Measurements from ENCODE around the gene PPOX. TPM values are rescaled to one million over a fixed set of nuclear protein-coding genes. Genes with fewer than 3 reads are reported as not detected.

PPOX gene
- total RNA-seq, 2 donors from 2014 or later = 15.0 to 16.8 TPM

- intact Hi-C loops (cut with DNase I) = no loop called here
- no peak for DNase-seq (ENCODE audit: low spot score)
These were observed 40.9 kb downstream of the PPOX start for GRCh38 chr1:161207173-161207572.

GRCh38 chr1:161209790-161210409 lies 43.7 kb downstream of the PPOX start:
- intact Hi-C loops (cut with DNase I) = no loop called here
- peak; percentile 92 for DNase-seq (ENCODE audit: low spot score)

GRCh38 chr1:161214369-161214768 lies 48.1 kb downstream of the PPOX start:
- DNase-seq (ENCODE audit: low spot score) = no peak
- intact Hi-C loops (cut with DNase I) = no loop called here

GRCh38 chr1:161215076-161215475 lies 48.9 kb downstream of the PPOX start, which contains the start of gene FCER1G:
Gene FCER1G, plus strand, starts transcription at chr1:161215295. Its CDS starts 27 bp downstream, at chr1:161215322.
- intact Hi-C loops (cut with DNase I) = no loop called here
- peak; percentile 94 for DNase-seq (ENCODE audit: low spot score)

- DNase-seq (ENCODE audit: low spot score) = no peak
- intact Hi-C loops (cut with DNase I) = no loop called here
These were observed 50.9 kb downstream of the PPOX start for GRCh38 chr1:161216945-161217712.

- intact Hi-C loops (cut with DNase I) = no loop called here
- peak; percentile 70 for DNase-seq (ENCODE audit: low spot score)
These were observed 51.6 kb downstream of the PPOX start for GRCh38 chr1:161217831-161218230.

GRCh38 chr1:161218301-161219077 lies 52.3 kb downstream of the PPOX start:
- DNase-seq (ENCODE audit: low spot score) = peak; percentile 45
- intact Hi-C loops (cut with DNase I) = no loop called here

- intact Hi-C loops (cut with DNase I) = no loop called here
- peak; percentile 9 for DNase-seq (ENCODE audit: low spot score)
These were observed 53.1 kb downstream of the PPOX start for GRCh38 chr1:161219078-161219892.

- intact Hi-C loops (cut with DNase I) = loop anchor here (10.0 kb wide), 2 partner anchors 155 to 165 kb away; no protein-coding TSS in a partner anchor
- DNase-seq (ENCODE audit: low spot score) = peak; percentile 35
These were observed 53.8 kb downstream of the PPOX start for GRCh38 chr1:161220002-161220401.

Other genes starting within 250 kb of the PPOX start
- gene ITLN2, start 211.6 kb upstream of the PPOX start, total RNA-seq = not detected
- gene F11R, start 145.3 kb upstream of the PPOX start, total RNA-seq = 10 to 100 TPM; 16.0 to 17.3 TPM
- gene TSTD1, start 127.5 kb upstream of the PPOX start, total RNA-seq = 10 to 100 TPM in 1 of 2 donors, 1 to 10 TPM in 1; 4.5 to 12.5 TPM
- 10 to 100 TPM; 33.5 to 40.0 TPM for gene USF1, start 120.4 kb upstream of the PPOX start, total RNA-seq
- 10 to 100 TPM; 10.5 to 15.2 TPM for gene ARHGAP30, start 96.5 kb upstream of the PPOX start, total RNA-seq
- gene NECTIN4, start 76.9 kb upstream of the PPOX start, total RNA-seq = under 1 TPM in 1 of 2 donors, not detected in 1; 0.19 TPM
- gene KLHDC9, start 68.1 kb upstream of the PPOX start, total RNA-seq = 1 to 10 TPM; 2.4 to 4.2 TPM
- 10 to 100 TPM; 35.8 to 43.6 TPM for gene PFDN2, start 48.4 kb upstream of the PPOX start, total RNA-seq
- 10 to 100 TPM; 23.7 to 29.6 TPM for gene NIT1, start 48.3 kb upstream of the PPOX start, total RNA-seq
- gene DEDD, start 33.8 kb upstream of the PPOX start, total RNA-seq = 10 to 100 TPM; 32.1 to 35.8 TPM
- 10 to 100 TPM; 54.8 to 63.0 TPM for gene UFC1, start 12.4 kb upstream of the PPOX start, total RNA-seq
- gene USP21, start 6.9 kb upstream of the PPOX start, total RNA-seq = 10 to 100 TPM; 12.9 to 20.8 TPM
- 10 to 100 TPM; 12.7 to 17.3 TPM for gene B4GALT3, start 11.1 kb downstream of the PPOX start, total RNA-seq
- gene ADAMTS4, start 32.6 kb downstream of the PPOX start, total RNA-seq = 100 to 1,000 TPM in 1 of 2 donors, 10 to 100 TPM in 1; 28.0 to 125 TPM
- 10 to 100 TPM; 54.3 to 57.9 TPM for gene NDUFS2, start 35.9 kb downstream of the PPOX start, total RNA-seq
- 100 to 1,000 TPM in 1 of 2 donors, 10 to 100 TPM in 1; 40.4 to 101 TPM for gene FCER1G, start 48.9 kb downstream of the PPOX start, total RNA-seq
- gene APOA2, start 57.2 kb downstream of the PPOX start, total RNA-seq = not detected
- gene TOMM40L, start 59.6 kb downstream of the PPOX start, total RNA-seq = 10 to 100 TPM; 13.4 to 15.0 TPM
- not detected for gene NR1I3, start 71.8 kb downstream of the PPOX start, total RNA-seq
- gene PCP4L1, start 92.3 kb downstream of the PPOX start, total RNA-seq = 1 to 10 TPM; 3.0 to 4.6 TPM
- 1 to 10 TPM; 1.3 to 1.5 TPM for gene MPZ, start 143.5 kb downstream of the PPOX start, total RNA-seq
- 100 to 1,000 TPM; 119 to 123 TPM for gene SDHC, start 148.0 kb downstream of the PPOX start, total RNA-seq
- not detected for gene CFAP126, start 201.4 kb downstream of the PPOX start, total RNA-seq